ENCODE data around the gene ULK3. TPM values are rescaled to one million over a fixed set of nuclear protein-coding genes. Genes with fewer than 3 reads are reported as not detected.

ULK3 gene
- polyA plus RNA-seq, 2 of the 4 experiments (the other 2 are of a cell fraction), result 28.1 to 48.9 TPM

- Histone ChIP-seq H3K4me2 (no peak overlapping the region), H3K27ac (no peak overlapping the region), H3K4me1 (peaks cover 3% of the 10 kb centered on the region; the same call in 1 of the 3 replicates), H3K9me3 (no peaks in the 10 kb centered on the region), H3K4me3 (no peak overlapping the region)
- CTCF ChIA-PET, result interaction anchor here (65.6 to 66.7 kb wide), 2 partner anchors 11 to 18 kb away, joined by 1908 read pairs; partner anchors contain the start of genes CPLX3, CSK, LMAN1L and ULK3
- POLR2A ChIA-PET, result interaction anchor here (0.6 kb wide), 1 partner anchor 42 kb away, joined by 3 read pairs; no protein-coding TSS in a partner anchor
- FAIRE-seq, result no peak
- WGBS (ENCODE audit: missing lambda C conversion rate), result 92% methylated on average over 13 of the region's 18 CpGs
- DNase-seq (ENCODE audit: low read depth in 1 of 2, low spot score in 1 of 2), result no peak
- no peak for ATAC-seq
- 0 out of 2 replicates have a peak, but pooled peaks have one; percentile 7 for TF ChIP-seq POLR2A (IDR thresholded peaks at IDR 0.05; ENCODE audit: low read length)
- TF ChIP-seq ELK1 (IDR thresholded peaks at IDR 0.05; ENCODE audit: low read depth, low read length), result no peak
- TF ChIP-seq RAD21 (conservative IDR thresholded peaks at IDR 0.05 in 1 of 2, IDR thresholded peaks at IDR 0.05 in 1 of 2), result no peak
- TF ChIP-seq NPAS2 (CRISPR knock-in tag; IDR thresholded peaks at IDR 0.05; ENCODE audit: borderline replicate concordance), result no peak
These were observed 41.5 kb downstream of the ULK3 start for GRCh38 chr15:74801311-74801997.

GRCh38 chr15:74800559-74801094, 42.3 kb downstream of the ULK3 start:
- ChIA-PET POLR2A (interaction anchor here (0.6 kb wide), 1 partner anchor 43 kb away, joined by 3 read pairs; no protein-coding TSS in a partner anchor), CTCF (interaction anchor here (0.6 to 66.7 kb wide), 4 partner anchors 10 to 116 kb away, joined by 3 to 1908 read pairs (median 956); partner anchors contain the start of genes CPLX3, CSK, LMAN1L and ULK3)
- TF ChIP-seq RNF2 (IDR thresholded peaks at IDR 0.05; ENCODE audit: borderline replicate concordance, low read depth), result no peak
- TF ChIP-seq MAZ (IDR thresholded peaks at IDR 0.05; ENCODE audit: borderline replicate concordance, low read depth, low read length), result no peak
- TF ChIP-seq EHMT2 (IDR thresholded peaks at IDR 0.05; ENCODE audit: low read depth), result no peak
- TF ChIP-seq HOXA7 (CRISPR knock-in tag; IDR thresholded peaks at IDR 0.05), result no peak
- TF ChIP-seq HMGXB4 (CRISPR knock-in tag; IDR thresholded peaks at IDR 0.05; ENCODE audit: borderline replicate concordance), result no peak
- Histone ChIP-seq H3K27ac (no peak overlapping the region), H3K9me3 (no peaks in the 10 kb centered on the region), H3K4me2 (no peak overlapping the region), H3K4me1 (peaks cover 3% of the 10 kb centered on the region; the same call in 1 of the 3 replicates), H3K4me3 (no peak overlapping the region)
- ATAC-seq (peak; percentile 17 to 48; a peak in 5 of 6 replicates), FAIRE-seq (no peak), DNase-seq (ENCODE audit: low read depth in 1 of 2, low spot score in 1 of 2) (no peak)
- 85% methylated on average over 18 of the region's 20 CpGs for WGBS (ENCODE audit: missing lambda C conversion rate)

- peak; percentile 85 to 97 for ATAC-seq
- CTCF ChIA-PET, result interaction anchor here (0.6 to 66.7 kb wide), 8 partner anchors 9 to 188 kb away, joined by 3 to 1908 read pairs (median 3); partner anchors contain the start of genes CPLX3, CSK, LMAN1L and ULK3
- Histone ChIP-seq H3K4me2 (no peak overlapping the region), H3K4me1 (peaks cover 3% of the 10 kb centered on the region; the same call in 1 of the 3 replicates), H3K27ac (peak overlapping the region in 1 of 2 experiments; percentile 57; a peak in 3 of 6 replicates), H3K4me3 (no peak overlapping the region), H3K9me3 (no peaks in the 10 kb centered on the region)
- DNase-seq (ENCODE audit: low read depth in 1 of 2, low spot score in 1 of 2), result peak; percentile 68 to 95
- no peak for FAIRE-seq
- 45% methylated on average over 17 of the region's 18 CpGs for WGBS (ENCODE audit: missing lambda C conversion rate)
- TF ChIP-seq MAZ (IDR thresholded peaks at IDR 0.05; ENCODE audit: borderline replicate concordance, low read depth, low read length) (no peak), RAD21 (conservative IDR thresholded peaks at IDR 0.05 in 1 of 2, IDR thresholded peaks at IDR 0.05 in 1 of 2) (peak; percentile 72 to 74), JUN (IDR thresholded peaks at IDR 0.05) (no peak), ESRRA (IDR thresholded peaks at IDR 0.05; ENCODE audit: borderline replicate concordance, low read length) (0 out of 2 replicates have a peak, but pooled peaks have one; percentile 40), CTCF (IDR thresholded peaks at IDR 0.05) (peak; percentile 90), SMC3 (IDR thresholded peaks at IDR 0.05) (peak; percentile 80), MAX (IDR thresholded peaks at IDR 0.05) (0 out of 2 replicates have a peak, but pooled peaks have one; percentile 41), MYC (IDR thresholded peaks at IDR 0.05; ENCODE audit: borderline replicate concordance, low read length) (0 out of 2 replicates have a peak, but pooled peaks have one; percentile 34), RARB (CRISPR knock-in tag; IDR thresholded peaks at IDR 0.05) (no peak), HEYL (CRISPR knock-in tag; IDR thresholded peaks at IDR 0.05) (no peak)
- POLR2A ChIA-PET, result no interaction called here
These were observed 42.9 kb downstream of the ULK3 start for GRCh38 chr15:74799856-74800558.
